Measurements from ENCODE around the gene PMEL.
"Not testable (repeated sequence)": the region's sequence is repeated elsewhere in the genome, so short reads cannot be mapped to it uniquely, and the experiment has no call there.

PMEL gene

DNA sequence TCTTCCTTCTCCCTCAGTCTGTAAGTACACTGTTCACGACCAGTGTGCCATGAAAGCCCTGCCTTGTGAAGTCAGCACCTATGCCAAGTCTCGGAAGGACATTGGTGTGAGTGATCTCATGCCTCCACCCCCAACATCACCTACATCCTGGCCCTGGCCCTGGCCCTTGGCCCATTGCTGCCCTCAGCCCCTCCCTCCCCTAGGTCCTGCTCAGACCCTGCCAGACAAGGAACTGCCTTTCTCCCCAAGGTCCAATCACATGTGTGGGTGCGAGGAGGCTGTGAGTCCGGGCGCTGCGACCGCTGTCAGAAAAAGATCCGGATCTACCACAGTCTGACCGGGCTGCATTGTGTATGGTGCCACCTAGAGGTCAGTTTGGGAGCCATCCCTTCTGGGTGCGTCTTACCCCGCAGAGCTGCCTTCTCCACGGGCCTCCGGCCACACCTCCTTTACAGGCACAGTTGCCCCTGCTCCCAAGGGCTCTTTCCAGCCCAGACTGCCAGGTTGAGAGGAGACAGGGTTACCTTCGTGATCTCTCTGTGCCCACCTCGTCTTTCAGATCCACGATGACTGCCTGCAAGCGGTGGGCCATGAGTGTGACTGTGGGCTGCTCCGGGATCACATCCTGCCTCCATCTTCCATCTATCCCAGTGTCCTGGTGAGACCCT is 25.6 kb downstream of the PMEL start:
- ATAC-seq = peak; percentile 90 to 91

DNA sequence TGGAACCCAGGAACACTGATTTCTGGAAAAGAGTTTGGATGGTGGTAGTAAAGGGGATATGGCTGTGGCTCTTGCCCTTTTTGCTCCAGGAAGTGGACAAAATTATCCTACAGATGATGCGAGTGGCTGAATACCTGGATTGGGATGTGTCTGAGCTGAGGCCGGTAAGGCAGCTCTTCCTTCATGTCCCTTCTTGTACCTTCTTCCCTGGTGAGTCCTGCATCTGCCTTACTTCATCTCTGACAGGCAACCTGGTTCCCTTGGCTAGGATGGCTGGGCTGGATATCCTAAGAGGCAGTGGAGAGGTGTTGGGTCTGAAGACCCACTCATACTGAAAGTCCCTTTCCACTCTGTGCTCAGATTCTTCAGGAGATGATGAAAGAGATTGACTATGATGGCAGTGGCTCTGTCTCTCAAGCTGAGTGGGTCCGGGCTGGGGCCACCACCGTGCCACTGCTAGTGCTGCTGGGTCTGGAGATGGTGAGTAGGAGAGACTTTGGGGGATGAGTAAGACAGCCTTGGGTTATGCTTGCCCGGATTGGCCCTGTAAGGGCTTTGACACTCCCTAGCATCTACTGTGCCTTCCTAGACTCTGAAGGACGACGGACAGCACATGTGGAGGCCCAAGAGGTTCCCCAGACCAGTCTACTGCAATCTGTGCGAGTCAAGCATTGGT is 26.9 kb downstream of the PMEL start:
- ATAC-seq = peak; percentile 33 to 56

DNA sequence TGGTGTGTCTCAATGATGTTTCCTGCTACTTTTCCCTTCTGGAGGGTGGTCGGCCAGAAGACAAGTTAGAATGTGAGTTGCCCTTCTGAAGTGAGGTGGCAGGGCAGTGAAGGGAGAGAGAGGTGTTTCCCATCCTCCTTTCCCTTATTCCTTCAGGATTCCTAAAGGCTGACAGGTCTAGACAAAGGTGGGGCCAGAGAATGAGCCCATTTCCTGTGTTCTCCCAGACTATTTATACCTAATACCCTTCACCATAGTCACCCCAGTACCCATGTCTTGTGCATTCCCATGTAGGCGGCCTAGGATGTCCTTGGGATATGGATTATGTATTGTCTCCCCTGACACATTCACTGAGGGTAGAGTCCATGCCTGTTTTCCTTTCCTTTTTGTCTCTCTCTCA is 27.9 kb downstream of the PMEL start:
- no peak for ATAC-seq

DNA sequence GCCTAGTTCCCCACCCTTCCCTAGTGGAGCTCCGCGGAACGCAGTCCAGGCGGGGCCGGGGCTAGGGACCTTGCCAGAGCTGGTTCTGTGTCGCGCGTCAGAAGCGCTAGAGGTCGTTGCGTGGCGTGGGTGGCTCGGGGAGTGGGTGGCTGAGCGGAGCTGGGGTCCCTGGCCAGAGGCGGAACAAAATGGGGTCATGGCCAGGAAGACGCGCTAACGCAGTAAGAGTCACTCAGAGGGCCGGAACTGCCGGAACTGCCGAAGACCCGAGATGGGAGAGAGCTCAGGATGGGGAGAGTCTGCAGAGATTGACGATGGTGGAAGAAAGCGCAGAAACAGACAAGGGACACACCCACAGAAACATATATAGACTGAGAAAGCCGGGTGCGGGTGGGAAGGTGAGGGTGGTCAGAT is 30.1 kb downstream of the PMEL start:
- ATAC-seq = peak in 1 of 2 donors; percentile 12

- ATAC-seq = no peak
Observed at GRCh38 chr12:55934773-55935172, 31.1 kb downstream of the PMEL start.

- no peak for ATAC-seq
Observed at GRCh38 chr12:55933799-55934742, 31.8 kb downstream of the PMEL start.

GRCh38 chr12:55933169-55933798 is 32.6 kb downstream of the PMEL start:
- ATAC-seq = no peak

- peak in 1 of 2 donors; percentile 5 for ATAC-seq
Observed at GRCh38 chr12:55932551-55932910, 33.3 kb downstream of the PMEL start.

- no peak for ATAC-seq
Observed at GRCh38 chr12:55931780-55932550, 33.9 kb downstream of the PMEL start.

- no peak for ATAC-seq
Observed at GRCh38 chr12:55931317-55931779, 34.5 kb downstream of the PMEL start.

GRCh38 chr12:55930771-55931316 is 35.0 kb downstream of the PMEL start, which contains the start of gene DGKA:
DGKA (plus strand) TSS chr12:55931162; CDS start chr12:55936504, 5,342 bp downstream.
- ATAC-seq = peak; percentile 29 to 37

- peak; percentile 36 to 41 for ATAC-seq
Observed at GRCh38 chr12:55929306-55929791, 36.5 kb downstream of the PMEL start.

- ATAC-seq = peak; percentile 37 to 46
Observed at GRCh38 chr12:55927588-55928502, 38.0 kb downstream of the PMEL start, which contains the start of gene PYM1. PYM1 (minus strand) TSS chr12:55927894; CDS start chr12:55927761, 133 bp downstream.

DNA sequence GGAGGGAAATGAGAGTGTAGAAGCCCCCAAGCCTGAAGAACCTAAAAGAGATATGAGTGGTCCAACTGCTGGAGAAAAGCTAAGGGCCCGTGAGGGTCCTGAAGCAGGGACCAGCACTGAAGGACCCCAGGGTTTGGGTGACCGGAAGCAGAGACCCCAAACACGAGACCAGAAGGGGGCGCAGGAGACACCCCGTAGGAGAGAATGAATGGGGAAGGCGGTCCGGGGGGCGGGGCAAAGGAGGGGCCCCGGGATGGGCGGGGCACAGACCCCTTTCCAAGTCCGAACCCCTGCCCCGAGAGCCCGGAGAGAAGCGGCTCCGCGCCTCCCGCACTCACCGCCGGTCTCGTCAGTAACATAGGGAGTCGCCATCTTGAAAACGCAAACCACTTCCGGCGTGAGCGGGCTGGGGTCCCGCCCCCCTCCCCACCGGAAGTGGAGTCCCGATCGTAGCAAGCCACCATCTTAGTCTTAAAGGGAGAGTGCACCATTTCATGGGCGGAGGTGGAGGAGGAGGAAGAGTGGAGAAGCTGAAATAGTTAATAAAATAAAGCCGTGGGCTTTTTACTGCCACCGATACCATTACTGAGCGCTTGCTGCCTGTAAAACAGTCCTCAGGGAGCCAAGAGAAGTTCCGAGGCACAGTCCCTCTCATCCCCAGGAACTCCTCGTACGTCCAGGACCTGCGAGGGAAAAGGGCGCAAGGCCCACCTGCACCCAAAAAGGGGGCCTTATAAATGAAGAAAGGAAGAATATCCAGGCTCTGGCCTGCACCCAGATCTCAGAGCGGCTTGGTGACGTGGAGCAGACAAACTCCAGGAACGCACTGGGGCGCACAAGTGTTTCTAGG is 38.9 kb downstream of the PMEL start:
- ATAC-seq = peak; percentile 50 to 54

GRCh38 chr12:55925870-55926737 is 39.7 kb downstream of the PMEL start:
- ATAC-seq = no peak

GRCh38 chr12:55925371-55925770 is 40.5 kb downstream of the PMEL start:
- ATAC-seq = no peak

- ATAC-seq = not testable (repeated sequence)
Observed at GRCh38 chr12:55923648-55924047, 42.2 kb downstream of the PMEL start.

- ATAC-seq = no peak
Observed at GRCh38 chr12:55922126-55922525, 43.7 kb downstream of the PMEL start.
